HG03432 (cell line): Measurements from ENCODE around the gene GANAB.
A peak's percentile ranks its signal among the peaks of the same experiment; 100 is the strongest.
"Not testable (repeated sequence)": the region's sequence is repeated elsewhere in the genome, so short reads cannot be mapped to it uniquely, and the experiment has no call there.

Source experiments
- ATAC-seq: cut with Tn5 transposase; IDR thresholded peaks from one replicate; pipeline ENCODE4 v1.9.1; 2021; ENCODE audit warnings: mild to moderate bottlenecking, moderate library complexity; ENCODE audit not compliant: unreplicated experiment

GANAB gene

GRCh38 chr11:62621567-62622470 lies 24.6 kb downstream of the GANAB start, which contains the start of gene B3GAT3:
TSS of gene B3GAT3 (minus strand) at chr11:62621986. CDS start at chr11:62621947, 39 bp downstream.
- ATAC-seq, result peak; percentile 96

GRCh38 chr11:62621027-62621566 lies 25.3 kb downstream of the GANAB start:
- ATAC-seq, result no peak

GRCh38 chr11:62616957-62617356 lies 29.5 kb downstream of the GANAB start:
- ATAC-seq, result not testable (repeated sequence)

GRCh38 chr11:62615521-62615920 lies 30.9 kb downstream of the GANAB start:
- ATAC-seq, result no peak

- ATAC-seq, result no peak
Observed at GRCh38 chr11:62614275-62614674, 32.1 kb downstream of the GANAB start.

GRCh38 chr11:62613291-62613778 lies 33.1 kb downstream of the GANAB start:
- no peak for ATAC-seq

- ATAC-seq, result peak; percentile 71
Observed at GRCh38 chr11:62612366-62613290, 33.8 kb downstream of the GANAB start, which contains the start of the genes EML3 and ROM1. TSS of gene EML3 (minus strand) at chr11:62612775. CDS start at chr11:62612457, 318 bp downstream. TSS of gene ROM1 (plus strand) at chr11:62613257. CDS start at chr11:62613282, 25 bp downstream.

GRCh38 chr11:62611705-62612365 lies 34.6 kb downstream of the GANAB start:
- ATAC-seq, result peak; percentile 19

- no peak for ATAC-seq
Observed at GRCh38 chr11:62610814-62611704, 35.4 kb downstream of the GANAB start.

GRCh38 chr11:62610403-62610802 lies 36.0 kb downstream of the GANAB start:
- ATAC-seq, result no peak

- ATAC-seq, result no peak
Observed at GRCh38 chr11:62608776-62609175, 37.6 kb downstream of the GANAB start.

- ATAC-seq, result no peak
Observed at GRCh38 chr11:62607714-62608113, 38.7 kb downstream of the GANAB start.

GRCh38 chr11:62605902-62606301 lies 40.5 kb downstream of the GANAB start:
- ATAC-seq, result no peak

GRCh38 chr11:62605467-62605866 lies 40.9 kb downstream of the GANAB start:
- no peak for ATAC-seq

- no peak for ATAC-seq
Observed at GRCh38 chr11:62604460-62605120, 41.8 kb downstream of the GANAB start.

GRCh38 chr11:62603776-62604299 lies 42.6 kb downstream of the GANAB start:
- no peak for ATAC-seq

- ATAC-seq, result no peak
Observed at GRCh38 chr11:62603072-62603408, 43.4 kb downstream of the GANAB start.
